Gastrocnemius medialis (tissue), 4 donors: ENCODE data around the gene PLEKHA5. TPM values are rescaled to one million over a fixed set of nuclear protein-coding genes. Genes with fewer than 3 reads are reported as not detected.
A peak's percentile ranks its signal among the peaks of the same experiment; 100 is the strongest.
"Not testable (repeated sequence)": the region's sequence is repeated elsewhere in the genome, so short reads cannot be mapped to it uniquely, and the experiment has no call there.

ENCODE experiments used
- ATAC-seq, 2 donors: fragments of 150-250 bp; one replicate each; pipeline ENCODE4 v1.9.1; 2016
- DNase-seq, 2 donors: peaks; one replicate each; pipeline ENCODE4 v3.0.0-alpha.2; 2019
- H3K27ac ChIP-seq, 4 donors: fragments of 200-600 bp; sonication (generic); 1 replicate in 1 of 4; 2 replicates in 3 of 4; pipeline ENCODE4 v1.5.1; 2016 to 2018; ENCODE audit warnings: mild to moderate bottlenecking in 2 of 4, moderate library complexity in 1 of 4
- H3K27me3 ChIP-seq, 3 donors: fragments of 200-600 bp; sonication (generic) in 2 of 3; 1 replicate in 1 of 3; 2 replicates in 2 of 3; pipeline versions ENCODE4 v1.5.1 to v1.6.0; 2016 to 2019; ENCODE audit warnings: mild to moderate bottlenecking in 1 of 3, moderate library complexity in 1 of 3
- H3K36me3 ChIP-seq, 2 donors: fragments of 200-600 bp; sonication (generic) in 1 of 2; one replicate each; pipeline ENCODE4 v1.5.1; 2017 to 2018
- H3K4me1 ChIP-seq, 2 donors: fragments of 200-600 bp; sonication (generic) in 1 of 2; one replicate each; pipeline ENCODE4 v1.5.1; 2016 to 2017; ENCODE audit warnings: mild to moderate bottlenecking in 2 of 2
- H3K4me3 ChIP-seq, 4 donors: fragments of 200-600 bp; sonication (generic) in 3 of 4; 1 replicate in 1 of 4; 2 replicates in 3 of 4; pipeline ENCODE4 v1.5.1; 2016 to 2019; ENCODE audit warnings: mild to moderate bottlenecking in 2 of 4
- H3K9me3 ChIP-seq, 3 donors: fragments of 200-600 bp; sonication (generic) in 2 of 3; 1 replicate in 1 of 3; 2 replicates in 2 of 3; pipeline ENCODE4 v1.5.1; 2016 to 2019
- POLR2A ChIP-seq, 2 donors: fragments of 450-650 bp; IDR thresholded peaks; one replicate each; pipeline ENCODE4 v1.6.1; 2017; ENCODE audit warnings: antibody characterized with exemption in 2 of 2, mild to moderate bottlenecking in 2 of 2, moderate library complexity in 2 of 2
- in situ Hi-C, 4 donors: fragments of 200-750 bp; cut with MboI; loops; one replicate each; pipeline versions ENCODE4 v1.15.0 to v1.8.0; 2017; ENCODE audit warnings: low sequenced_read_pairs in 4 of 4
- intact Hi-C: fragments of 100-400 bp; cut with DNase I; formaldehyde crosslinking; loops from one replicate; pipeline ENCODE4 v1.15.1; 2023; ENCODE audit warnings: low total_unique reads
- total RNA-seq, 4 donors: library from RNA; depleted of rRNA; stranded (reverse); fragments of >200 nt; gene quantifications; one replicate each; pipeline versions ENCODE4 v1.1.0 to v1.2.3, GENCODE V29; 2016
- TF ChIP-seq, protein P1 (sequence below), 5 experiments: fragments of 450-650 bp in 3 of 5; fragments of 200-600 bp in 2 of 5; sonication (generic) in 2 of 5; IDR thresholded peaks in 4 of 5; conservative IDR thresholded peaks in 1 of 5; 1 replicate in 4 of 5; 2 replicates in 1 of 5; pipeline ENCODE4 v1.5.1; 2016 to 2019; ENCODE audit warnings: antibody characterized with exemption in 5 of 5, mild to moderate bottlenecking in 3 of 5, moderate library complexity in 3 of 5

Gene PLEKHA5
- total RNA-seq, 4 donors from 2014 or later, result 1.0 to 2.7 (median 1.5) TPM

DNA sequence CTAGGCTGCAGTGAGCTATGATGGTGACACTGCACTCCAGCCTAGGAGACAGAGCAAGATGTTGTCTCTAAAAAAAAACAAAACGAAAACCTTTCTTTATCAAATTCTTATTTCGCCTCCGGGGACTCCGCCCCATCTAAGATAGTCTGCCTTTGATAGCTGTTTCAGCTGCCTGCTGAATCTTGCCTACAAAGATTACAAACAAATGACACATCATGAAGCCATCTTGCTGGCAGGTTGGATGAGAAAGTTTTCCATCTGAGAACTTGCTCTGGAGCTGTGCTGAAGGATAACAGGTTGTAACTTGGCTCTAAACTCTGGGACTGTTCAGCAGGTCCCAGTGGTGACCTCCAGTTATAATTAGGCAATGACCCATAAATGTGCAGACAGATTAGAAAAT lies 268.0 kb downstream of the PLEKHA5 start:
- TF ChIP-seq POLR2A (IDR thresholded peaks at IDR 0.05), result no peak
- TF ChIP-seq, protein P1, sequence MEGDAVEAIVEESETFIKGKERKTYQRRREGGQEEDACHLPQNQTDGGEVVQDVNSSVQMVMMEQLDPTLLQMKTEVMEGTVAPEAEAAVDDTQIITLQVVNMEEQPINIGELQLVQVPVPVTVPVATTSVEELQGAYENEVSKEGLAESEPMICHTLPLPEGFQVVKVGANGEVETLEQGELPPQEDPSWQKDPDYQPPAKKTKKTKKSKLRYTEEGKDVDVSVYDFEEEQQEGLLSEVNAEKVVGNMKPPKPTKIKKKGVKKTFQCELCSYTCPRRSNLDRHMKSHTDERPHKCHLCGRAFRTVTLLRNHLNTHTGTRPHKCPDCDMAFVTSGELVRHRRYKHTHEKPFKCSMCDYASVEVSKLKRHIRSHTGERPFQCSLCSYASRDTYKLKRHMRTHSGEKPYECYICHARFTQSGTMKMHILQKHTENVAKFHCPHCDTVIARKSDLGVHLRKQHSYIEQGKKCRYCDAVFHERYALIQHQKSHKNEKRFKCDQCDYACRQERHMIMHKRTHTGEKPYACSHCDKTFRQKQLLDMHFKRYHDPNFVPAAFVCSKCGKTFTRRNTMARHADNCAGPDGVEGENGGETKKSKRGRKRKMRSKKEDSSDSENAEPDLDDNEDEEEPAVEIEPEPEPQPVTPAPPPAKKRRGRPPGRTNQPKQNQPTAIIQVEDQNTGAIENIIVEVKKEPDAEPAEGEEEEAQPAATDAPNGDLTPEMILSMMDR (IDR thresholded peaks at IDR 0.05 in 4 of 5, conservative IDR thresholded peaks at IDR 0.05 in 1 of 5), result no peak
- no peak for ATAC-seq
- no peaks in the 10 kb centered on the region for H3K27me3 ChIP-seq
- DNase-seq, result no peak
- no peaks in the 10 kb centered on the region for H3K4me1 ChIP-seq
- H3K27ac ChIP-seq, result no peak overlapping the region
- no peaks in the 10 kb centered on the region for H3K9me3 ChIP-seq
- H3K36me3 ChIP-seq, result no peaks in the 10 kb centered on the region
- H3K4me3 ChIP-seq, result no peak overlapping the region
- intact Hi-C loops (no loop called here), in situ Hi-C loops (no loop called here)

DNA sequence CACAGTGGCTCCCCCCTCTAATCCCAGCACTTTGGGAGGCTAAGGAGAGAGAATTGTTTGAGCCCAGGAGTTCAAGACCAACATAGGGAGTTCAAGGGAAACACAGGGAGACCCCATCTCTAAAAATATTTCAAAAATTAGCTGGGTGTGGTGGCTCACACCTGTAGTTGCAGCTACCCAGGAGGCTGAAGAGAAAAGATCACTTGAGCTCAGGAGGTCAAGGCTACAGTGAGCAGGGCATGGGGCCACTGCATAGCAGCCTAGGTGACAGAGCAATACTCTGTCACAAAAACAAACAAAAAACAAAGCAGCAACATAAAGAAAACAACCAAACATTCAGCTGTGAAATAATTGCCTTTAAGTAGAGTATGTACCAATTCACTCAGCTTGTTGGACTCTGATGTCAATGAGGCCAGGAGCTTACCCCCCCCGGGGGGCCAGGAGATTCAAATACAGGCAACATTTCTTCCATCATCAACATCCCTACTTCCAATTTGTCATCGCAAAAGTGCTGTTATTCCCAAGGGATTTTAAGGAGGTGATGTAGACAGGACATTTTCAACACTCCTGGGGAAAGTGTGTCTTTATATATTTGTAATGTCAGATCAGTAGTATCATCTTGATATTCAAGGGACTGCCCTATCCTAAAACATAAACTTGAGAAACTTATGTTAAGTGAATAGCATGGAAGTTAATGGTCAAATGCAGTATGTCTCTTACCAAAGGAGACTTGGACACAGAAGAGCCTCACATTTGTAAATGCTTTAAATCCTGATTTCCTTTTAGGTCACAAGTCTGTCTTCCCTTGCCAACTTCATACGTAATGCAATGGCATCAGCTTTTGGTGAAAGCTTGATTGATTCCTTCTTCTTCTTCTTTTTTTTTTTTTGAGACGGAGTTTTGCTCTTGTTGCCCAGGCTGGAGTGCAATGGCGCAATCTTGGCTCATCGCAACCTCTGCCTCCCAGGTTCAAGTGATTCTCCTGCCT lies 269.1 kb downstream of the PLEKHA5 start:
- Histone ChIP-seq H3K4me1 (no peaks in the 10 kb centered on the region), H3K27me3 (no peaks in the 10 kb centered on the region), H3K4me3 (no peak overlapping the region), H3K36me3 (no peaks in the 10 kb centered on the region), H3K9me3 (no peaks in the 10 kb centered on the region), H3K27ac (no peak overlapping the region)
- in situ Hi-C loops (no loop called here), intact Hi-C loops (no loop called here)
- no peak for DNase-seq
- TF ChIP-seq, protein P1 (IDR thresholded peaks at IDR 0.05 in 4 of 5, conservative IDR thresholded peaks at IDR 0.05 in 1 of 5), result no peak
- no peak for TF ChIP-seq POLR2A (IDR thresholded peaks at IDR 0.05)
- no peak for ATAC-seq

DNA sequence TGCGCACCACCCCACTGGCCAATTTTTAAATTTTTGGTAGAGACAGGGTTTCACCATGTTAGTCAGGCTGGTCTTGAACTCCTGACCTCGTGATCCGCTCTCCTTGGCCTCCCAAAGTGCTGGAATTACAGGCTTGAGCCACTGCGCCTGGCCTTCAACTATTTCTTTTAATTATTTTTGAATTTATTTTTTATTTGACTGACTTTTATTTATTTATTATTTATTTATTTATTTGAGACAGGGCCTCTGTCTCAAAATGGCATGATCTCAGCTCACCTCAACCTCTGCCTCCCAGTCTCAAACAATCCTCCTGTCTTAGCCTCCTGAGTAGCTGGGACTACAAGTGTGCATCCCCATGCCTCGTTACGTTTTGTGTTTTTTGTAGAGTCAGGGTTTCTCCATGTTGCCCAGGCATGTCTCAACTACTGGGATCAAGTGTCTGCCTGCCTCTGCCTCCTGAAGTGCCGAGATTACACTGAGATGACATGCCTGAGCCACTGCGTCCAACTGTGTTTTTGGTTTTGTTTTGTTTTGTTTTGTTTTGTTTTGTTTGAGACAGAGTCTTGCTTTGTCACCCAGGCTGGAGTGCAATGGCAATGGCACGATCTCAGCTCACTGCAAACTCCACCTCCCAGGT lies 271.2 kb downstream of the PLEKHA5 start:
- ATAC-seq, intact Hi-C loops, H3K4me1 ChIP-seq, DNase-seq, in situ Hi-C loops, H3K27me3 ChIP-seq, H3K27ac ChIP-seq, H3K9me3 ChIP-seq, H3K36me3 ChIP-seq, H3K4me3 ChIP-seq: not testable (repeated sequence)

DNA sequence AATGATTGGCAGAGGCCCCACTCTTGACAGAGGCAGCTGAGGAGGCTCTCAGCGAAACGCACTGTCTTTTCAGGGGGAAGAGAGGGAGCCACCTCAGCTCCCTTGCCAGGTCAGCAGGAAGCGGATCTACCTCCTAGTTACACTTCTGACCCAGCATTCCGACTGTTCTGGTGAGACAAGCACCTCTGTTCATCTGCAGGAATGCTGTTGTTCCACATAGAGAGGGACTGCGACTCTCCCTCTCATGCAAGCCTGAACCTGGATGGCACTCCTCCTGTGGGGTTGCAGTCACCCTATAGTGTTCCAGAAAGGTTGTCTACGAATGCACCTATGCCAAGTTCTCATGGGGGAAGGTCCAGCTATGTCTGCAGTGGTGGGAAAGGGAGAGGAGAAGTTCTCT lies 272.7 kb downstream of the PLEKHA5 start:
- H3K4me1 ChIP-seq, result no peaks in the 10 kb centered on the region
- in situ Hi-C loops (no loop called here), intact Hi-C loops (no loop called here)
- peaks cover 0 to 1% (median 0%) of the 10 kb centered on the region in 3 donors for H3K27me3 ChIP-seq
- H3K27ac ChIP-seq, result no peak overlapping the region
- no peak overlapping the region for H3K4me3 ChIP-seq
- no peaks in the 10 kb centered on the region for H3K36me3 ChIP-seq
- TF ChIP-seq POLR2A (IDR thresholded peaks at IDR 0.05), result no peak
- TF ChIP-seq, protein P1 (IDR thresholded peaks at IDR 0.05 in 4 of 5, conservative IDR thresholded peaks at IDR 0.05 in 1 of 5), result no peak
- ATAC-seq (no peak), DNase-seq (no peak)
- H3K9me3 ChIP-seq, result no peaks in the 10 kb centered on the region

DNA sequence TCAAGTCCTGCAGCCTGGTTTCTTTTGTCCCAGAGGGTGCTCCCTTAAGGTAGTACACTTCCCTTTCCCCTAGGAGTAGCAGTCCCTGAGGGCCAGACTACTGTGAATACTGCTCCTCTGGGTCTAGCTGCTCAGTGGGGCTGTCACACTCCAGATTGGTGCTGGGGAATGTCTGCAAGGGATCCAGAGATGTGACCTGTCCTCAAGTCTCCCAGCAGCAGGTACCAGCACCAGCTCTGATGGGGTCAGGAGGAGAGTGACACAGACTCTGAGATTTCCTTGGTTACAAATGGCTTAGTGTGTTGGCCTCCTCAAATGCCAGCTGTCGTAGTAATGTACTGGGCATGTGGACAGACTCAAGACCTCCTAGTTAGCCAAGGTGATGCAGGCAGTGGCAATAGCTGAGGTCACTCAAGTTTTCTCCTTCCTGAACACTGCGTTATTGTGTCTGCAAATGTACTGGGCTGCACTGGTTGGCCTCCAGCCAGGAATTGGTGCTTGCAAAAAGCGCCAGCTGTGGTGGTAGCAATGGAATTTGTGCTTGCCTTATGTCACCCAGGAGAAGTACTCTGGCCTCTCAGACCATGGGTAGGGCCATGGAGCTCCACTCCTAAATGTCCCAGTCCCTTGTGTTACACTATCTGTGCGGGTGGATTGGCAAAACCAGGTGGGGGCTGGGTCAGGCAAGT lies 273.4 kb downstream of the PLEKHA5 start:
- no peaks in the 10 kb centered on the region for H3K36me3 ChIP-seq
- H3K27me3 ChIP-seq, result peaks cover 0 to 2% (median 0%) of the 10 kb centered on the region in 3 donors
- H3K4me1 ChIP-seq, result no peaks in the 10 kb centered on the region
- TF ChIP-seq, protein P1 (IDR thresholded peaks at IDR 0.05 in 4 of 5, conservative IDR thresholded peaks at IDR 0.05 in 1 of 5), result no peak
- TF ChIP-seq POLR2A (IDR thresholded peaks at IDR 0.05), result no peak
- H3K4me3 ChIP-seq, result no peak overlapping the region
- peak in 1 of 2 donors; percentile 17 for DNase-seq
- in situ Hi-C loops (no loop called here), intact Hi-C loops (no loop called here)
- ATAC-seq, result peak; percentile 39 to 55
- no peaks in the 10 kb centered on the region for H3K9me3 ChIP-seq
- no peak overlapping the region for H3K27ac ChIP-seq
